A549 (cell line): Measurements from ENCODE around the gene EXOC4. TPM values are rescaled to one million over a fixed set of nuclear protein-coding genes. Genes with fewer than 3 reads are reported as not detected.

Experiments
- ATAC-seq, 2 experiments: fragments of 200-7000 bp in 1 of 2; fragments of >200 bp in 1 of 2; cut with Nextera tagmentation in 1 of 2; cut with Tn5 transposase in 1 of 2; 3 replicates each; pipeline versions ENCODE4 v1.8.0 to v1.9.1; 2018 to 2020; ENCODE audit warnings: mild to moderate bottlenecking in 1 of 2, moderate library complexity in 1 of 2
- CTCF ChIA-PET: fragments of 300-600 bp; sonication (Branson Sonifier 250); formaldehyde crosslinking; extraction: SDS; loops from one replicate; lab custom pipeline; 2021; ENCODE audit warnings: antibody characterized with exemption, inconsistent platforms; lab: Yijun Ruan, JAX
- POLR2A ChIA-PET: fragments of 350-600 bp; formaldehyde crosslinking; extraction: SDS; loops from one replicate; lab custom pipeline; 2021; ENCODE audit warnings: antibody characterized with exemption, inconsistent platforms; lab: Yijun Ruan, JAX
- DNase-seq, 2 experiments: peaks; one replicate each; pipeline versions ENCODE4 v3.0.0 to v3.0.0-alpha.2; 2011 to 2016; ENCODE audit warnings: low read depth in 1 of 2, low spot score in 1 of 2
- FAIRE-seq: peaks from 2 replicates; lab custom pipeline; 2011; peaks lifted over from hg19 to GRCh38; lab: Jason Lieb, UNC
- H3K27ac ChIP-seq, 2 experiments: fragments of >200 bp; sonication (Bioruptor Twin); formaldehyde crosslinking; 3 replicates each; pipeline ENCODE4 v1.5.1; 2016 to 2017
- H3K4me1 ChIP-seq: fragments of >200 bp; sonication (Bioruptor Twin); formaldehyde crosslinking; 3 replicates; pipeline ENCODE4 v1.6.1; 2016
- H3K4me2 ChIP-seq: fragments of >200 bp; sonication (Bioruptor Twin); formaldehyde crosslinking; 3 replicates; pipeline ENCODE4 v1.6.1; 2016
- H3K4me3 ChIP-seq: fragments of >200 bp; sonication (Bioruptor Twin); formaldehyde crosslinking; 3 replicates; pipeline ENCODE4 v1.5.1; 2016
- H3K9me3 ChIP-seq: fragments of >200 bp; sonication (Bioruptor Twin); formaldehyde crosslinking; 3 replicates; pipeline ENCODE4 v1.6.1; 2016
- EHMT2 ChIP-seq: fragments of 200-600 bp; sonication (generic); IDR thresholded peaks from 2 replicates; pipeline ENCODE4 v1.6.1; 2016; ENCODE audit warnings: antibody characterized with exemption, low read depth, mild to moderate bottlenecking, moderate library complexity
- FOSB ChIP-seq: fragments of 250-450 bp; sonication (Bioruptor Pico); IDR thresholded peaks from 2 replicates; pipeline ENCODE4 v1.5.0; 2020; ENCODE audit warnings: mild to moderate bottlenecking, moderate library complexity
- HDAC2 ChIP-seq: fragments of 200-600 bp; sonication (generic); IDR thresholded peaks from 2 replicates; pipeline ENCODE4 v1.6.1; 2016
- JUN ChIP-seq, 2 experiments: fragments of >200 bp; sonication (Bioruptor Twin); formaldehyde crosslinking; IDR thresholded peaks; 2 replicates in 1 of 2; 3 replicates in 1 of 2; pipeline ENCODE4 v1.6.1; 2016 to 2017
- KDM1A ChIP-seq: fragments of 200-600 bp; sonication (generic); IDR thresholded peaks from 2 replicates; pipeline ENCODE4 v1.6.1; 2016; ENCODE audit warnings: low read depth, mild to moderate bottlenecking
- MAZ ChIP-seq: fragments of 150-350 bp; IDR thresholded peaks from 2 replicates; pipeline ENCODE4 v1.6.1; 2014; ENCODE audit warnings: antibody characterized with exemption, low read depth, low read length, borderline replicate concordance
- MYC ChIP-seq: IDR thresholded peaks from 2 replicates; pipeline ENCODE4 v1.6.1; 2012; ENCODE audit warnings: mild to moderate bottlenecking, inconsistent platforms, low read length, improper control_type of control experiment, borderline replicate concordance
- NPAS2 ChIP-seq: fragments of 250-450 bp; sonication (Bioruptor Pico); IDR thresholded peaks from 2 replicates; pipeline ENCODE4 v1.8.0; 2022; ENCODE audit warnings: mild to moderate bottlenecking, moderate library complexity, borderline replicate concordance
- PHF8 ChIP-seq: fragments of 200-600 bp; sonication (generic); IDR thresholded peaks from 2 replicates; pipeline ENCODE4 v1.6.1; 2016; ENCODE audit warnings: low read depth, mild to moderate bottlenecking, antibody characterized with exemption, moderate library complexity, borderline replicate concordance
- POLR2A ChIP-seq: IDR thresholded peaks from 2 replicates; pipeline ENCODE4 v1.6.1; 2012; ENCODE audit warnings: mild to moderate bottlenecking, low read length
- RCOR1 ChIP-seq: fragments of 150-350 bp; IDR thresholded peaks from 2 replicates; pipeline ENCODE4 v1.6.1; 2014; ENCODE audit warnings: antibody characterized with exemption, low read length, low read depth
- REST ChIP-seq: fragments of 200-600 bp; sonication (generic); IDR thresholded peaks from 2 replicates; pipeline ENCODE4 v1.6.1; 2016; ENCODE audit warnings: antibody characterized with exemption, mild to moderate bottlenecking, moderate library complexity
- RNF2 ChIP-seq: fragments of 200-600 bp; sonication (generic); IDR thresholded peaks from 2 replicates; pipeline ENCODE4 v1.6.1; 2016; ENCODE audit warnings: low read depth, mild to moderate bottlenecking, antibody characterized with exemption, moderate library complexity, borderline replicate concordance
- SMC3 ChIP-seq: fragments of >200 bp; sonication (Bioruptor Twin); formaldehyde crosslinking; IDR thresholded peaks from 3 replicates; pipeline ENCODE4 v1.6.1; 2018; ENCODE audit warnings: inconsistent platforms
- TP53 ChIP-seq: fragments of 250-450 bp; sonication (Bioruptor Pico); IDR thresholded peaks from 2 replicates; pipeline ENCODE4 v1.5.0; 2021; ENCODE audit warnings: mild to moderate bottlenecking, moderate library complexity
- WGBS: methylation state at CpG from one replicate; pipeline ENCODE4 v1.1.6; 2017; ENCODE audit errors: missing lambda C conversion rate; 5-methylcytosine and 5-hydroxymethylcytosine counted together
- polyA plus RNA-seq, 4 experiments: library from polyadenylated mRNA; depleted of rRNA in 3 of 4; stranded (reverse); fragments of >200 nt; fragmentation: RNase III in 1 of 4; extraction: RNeasy Plus Mini Kit Qiagen cat#74134 plus additional on column Dnase treatment in 1 of 4; gene quantifications; 2 replicates in 3 of 4; 3 replicates in 1 of 4; pipeline ENCODE4 v1.2.3, GENCODE V29; 2011 to 2017
- TF ChIP-seq, protein P1 (sequence below): fragments of 450-650 bp; IDR thresholded peaks from 2 replicates; pipeline ENCODE4 v1.6.1; 2014; ENCODE audit warnings: antibody characterized with exemption
- TF ChIP-seq, protein P2 (sequence below): fragments of >200 bp; sonication (Bioruptor Twin); formaldehyde crosslinking; IDR thresholded peaks from 3 replicates; pipeline ENCODE4 v1.6.1; 2016
- TF ChIP-seq, protein P3 (sequence below): fragments of 250-450 bp; sonication (Bioruptor Pico); IDR thresholded peaks from 2 replicates; pipeline ENCODE4 v1.5.0; 2021; ENCODE audit warnings: mild to moderate bottlenecking, moderate library complexity, borderline replicate concordance
- TF ChIP-seq, protein P4 (sequence below): fragments of >200 bp; sonication (Bioruptor Twin); formaldehyde crosslinking; IDR thresholded peaks from 3 replicates; pipeline ENCODE4 v1.5.1; 2016
- TF ChIP-seq, protein P5 (sequence below): IDR thresholded peaks from 2 replicates; pipeline ENCODE4 v1.6.1; 2012

Gene EXOC4
- polyA plus RNA-seq, 2 of the 4 experiments (the other 2 are of a cell fraction) = 33.4 to 73.1 TPM

GRCh38 chr7:133693281-133693680 is 440.4 kb downstream of the EXOC4 start:
- TF ChIP-seq NPAS2 (CRISPR knock-in tag) = no peak
- no peak for TF ChIP-seq EHMT2
- TF ChIP-seq, protein P1, sequence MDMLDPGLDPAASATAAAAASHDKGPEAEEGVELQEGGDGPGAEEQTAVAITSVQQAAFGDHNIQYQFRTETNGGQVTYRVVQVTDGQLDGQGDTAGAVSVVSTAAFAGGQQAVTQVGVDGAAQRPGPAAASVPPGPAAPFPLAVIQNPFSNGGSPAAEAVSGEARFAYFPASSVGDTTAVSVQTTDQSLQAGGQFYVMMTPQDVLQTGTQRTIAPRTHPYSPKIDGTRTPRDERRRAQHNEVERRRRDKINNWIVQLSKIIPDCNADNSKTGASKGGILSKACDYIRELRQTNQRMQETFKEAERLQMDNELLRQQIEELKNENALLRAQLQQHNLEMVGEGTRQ = no peak
- no peak for TF ChIP-seq KDM1A
- no peak for TF ChIP-seq JUN (IDR thresholded peaks at IDR 0.05)
- TF ChIP-seq, protein P2, sequence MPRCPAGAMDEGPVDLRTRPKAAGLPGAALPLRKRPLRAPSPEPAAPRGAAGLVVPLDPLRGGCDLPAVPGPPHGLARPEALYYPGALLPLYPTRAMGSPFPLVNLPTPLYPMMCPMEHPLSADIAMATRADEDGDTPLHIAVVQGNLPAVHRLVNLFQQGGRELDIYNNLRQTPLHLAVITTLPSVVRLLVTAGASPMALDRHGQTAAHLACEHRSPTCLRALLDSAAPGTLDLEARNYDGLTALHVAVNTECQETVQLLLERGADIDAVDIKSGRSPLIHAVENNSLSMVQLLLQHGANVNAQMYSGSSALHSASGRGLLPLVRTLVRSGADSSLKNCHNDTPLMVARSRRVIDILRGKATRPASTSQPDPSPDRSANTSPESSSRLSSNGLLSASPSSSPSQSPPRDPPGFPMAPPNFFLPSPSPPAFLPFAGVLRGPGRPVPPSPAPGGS = no peak
- no peak for TF ChIP-seq RNF2
- TF ChIP-seq PHF8 = no peak
- Histone ChIP-seq H3K4me2 (no peak overlapping the region), H3K4me3 (no peak overlapping the region), H3K27ac (no peak overlapping the region), H3K4me1 (no peaks in the 10 kb centered on the region; the same call in 2 of the 3 replicates), H3K9me3 (no peaks in the 10 kb centered on the region)
- POLR2A ChIA-PET = no interaction called here
- CTCF ChIA-PET = no interaction called here
- no peak for ATAC-seq
- DNase-seq = no peak
- FAIRE-seq = no peak
- 95% methylated on average over 5 of the region's 5 CpGs for WGBS

DNA sequence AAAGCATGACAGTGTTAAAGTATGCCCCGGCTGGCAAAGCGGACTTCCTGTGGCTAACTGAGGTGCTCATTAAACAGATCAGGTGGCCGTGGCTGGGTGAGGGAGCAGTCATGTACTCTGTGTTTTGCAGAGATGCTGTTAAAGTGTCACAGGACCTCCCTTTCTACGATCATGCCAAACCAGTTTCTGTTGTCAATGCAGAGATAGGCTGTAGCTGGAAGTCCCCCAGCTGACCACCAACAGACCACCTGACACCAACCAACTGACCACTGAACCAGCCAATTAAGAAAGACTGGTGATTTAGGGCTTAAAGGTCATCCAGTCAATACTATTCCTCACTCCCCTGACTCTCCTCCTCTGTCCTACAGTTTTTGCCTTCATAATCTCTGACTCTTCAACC is 443.2 kb downstream of the EXOC4 start:
- TF ChIP-seq RCOR1 = no peak
- no peak for TF ChIP-seq TP53 (CRISPR knock-in tag)
- no peak for TF ChIP-seq REST
- no peak for TF ChIP-seq MAZ
- TF ChIP-seq, protein P3, sequence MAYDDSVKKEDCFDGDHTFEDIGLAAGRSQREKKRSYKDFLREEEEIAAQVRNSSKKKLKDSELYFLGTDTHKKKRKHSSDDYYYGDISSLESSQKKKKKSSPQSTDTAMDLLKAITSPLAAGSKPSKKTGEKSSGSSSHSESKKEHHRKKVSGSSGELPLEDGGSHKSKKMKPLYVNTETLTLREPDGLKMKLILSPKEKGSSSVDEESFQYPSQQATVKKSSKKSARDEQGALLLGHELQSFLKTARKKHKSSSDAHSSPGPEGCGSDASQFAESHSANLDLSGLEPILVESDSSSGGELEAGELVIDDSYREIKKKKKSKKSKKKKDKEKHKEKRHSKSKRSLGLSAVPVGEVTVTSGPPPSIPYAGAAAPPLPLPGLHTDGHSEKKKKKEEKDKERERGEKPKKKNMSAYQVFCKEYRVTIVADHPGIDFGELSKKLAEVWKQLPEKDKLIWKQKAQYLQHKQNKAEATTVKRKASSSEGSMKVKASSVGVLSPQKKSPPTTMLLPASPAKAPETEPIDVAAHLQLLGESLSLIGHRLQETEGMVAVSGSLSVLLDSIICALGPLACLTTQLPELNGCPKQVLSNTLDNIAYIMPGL = no peak
- no peak for TF ChIP-seq FOSB (CRISPR knock-in tag)
- TF ChIP-seq, protein P4, sequence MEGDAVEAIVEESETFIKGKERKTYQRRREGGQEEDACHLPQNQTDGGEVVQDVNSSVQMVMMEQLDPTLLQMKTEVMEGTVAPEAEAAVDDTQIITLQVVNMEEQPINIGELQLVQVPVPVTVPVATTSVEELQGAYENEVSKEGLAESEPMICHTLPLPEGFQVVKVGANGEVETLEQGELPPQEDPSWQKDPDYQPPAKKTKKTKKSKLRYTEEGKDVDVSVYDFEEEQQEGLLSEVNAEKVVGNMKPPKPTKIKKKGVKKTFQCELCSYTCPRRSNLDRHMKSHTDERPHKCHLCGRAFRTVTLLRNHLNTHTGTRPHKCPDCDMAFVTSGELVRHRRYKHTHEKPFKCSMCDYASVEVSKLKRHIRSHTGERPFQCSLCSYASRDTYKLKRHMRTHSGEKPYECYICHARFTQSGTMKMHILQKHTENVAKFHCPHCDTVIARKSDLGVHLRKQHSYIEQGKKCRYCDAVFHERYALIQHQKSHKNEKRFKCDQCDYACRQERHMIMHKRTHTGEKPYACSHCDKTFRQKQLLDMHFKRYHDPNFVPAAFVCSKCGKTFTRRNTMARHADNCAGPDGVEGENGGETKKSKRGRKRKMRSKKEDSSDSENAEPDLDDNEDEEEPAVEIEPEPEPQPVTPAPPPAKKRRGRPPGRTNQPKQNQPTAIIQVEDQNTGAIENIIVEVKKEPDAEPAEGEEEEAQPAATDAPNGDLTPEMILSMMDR = no peak
- TF ChIP-seq SMC3 = no peak
- TF ChIP-seq HDAC2 = no peak
- TF ChIP-seq MYC = no peak
- TF ChIP-seq, protein P5, sequence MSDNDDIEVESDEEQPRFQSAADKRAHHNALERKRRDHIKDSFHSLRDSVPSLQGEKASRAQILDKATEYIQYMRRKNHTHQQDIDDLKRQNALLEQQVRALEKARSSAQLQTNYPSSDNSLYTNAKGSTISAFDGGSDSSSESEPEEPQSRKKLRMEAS = no peak
- TF ChIP-seq POLR2A = no peak
- Histone ChIP-seq H3K9me3 (no peaks in the 10 kb centered on the region), H3K4me2 (no peak overlapping the region), H3K4me1 (no peaks in the 10 kb centered on the region), H3K4me3 (no peak overlapping the region), H3K27ac (no peak overlapping the region)
- WGBS = 93% methylated on average over 4 of the region's 4 CpGs
- FAIRE-seq (no peak), DNase-seq (no peak), ATAC-seq (no peak)
- ChIA-PET CTCF (interaction anchor here (1.0 kb wide), 1 partner anchor 15 kb away, joined by 3 read pairs; no protein-coding TSS in a partner anchor), POLR2A (no interaction called here)
